Epithelial cell of esophagus (primary cell): ENCODE measurements around the gene FPR2.
"Not testable (repeated sequence)": the region's sequence is repeated elsewhere in the genome, so short reads cannot be mapped to it uniquely, and the experiment has no call there.

ENCODE experiments used
- DNase-seq: peaks from one replicate; pipeline ENCODE4 v3.0.0; 2010; ENCODE audit warnings: low read depth
- H3K4me3 ChIP-seq: 2 replicates; pipeline ENCODE4 v1.5.1; 2011; ENCODE audit warnings: mild to moderate bottlenecking, low read length, control low read depth
- TF ChIP-seq, protein P1 (sequence below): IDR thresholded peaks from 2 replicates; pipeline ENCODE4 v1.5.1; 2011; ENCODE audit warnings: low read depth, mild to moderate bottlenecking, low read length, control low read depth, inconsistent platforms; ENCODE audit not compliant: insufficient read depth; ENCODE audit errors: missing control alignments

FPR2 gene

DNA sequence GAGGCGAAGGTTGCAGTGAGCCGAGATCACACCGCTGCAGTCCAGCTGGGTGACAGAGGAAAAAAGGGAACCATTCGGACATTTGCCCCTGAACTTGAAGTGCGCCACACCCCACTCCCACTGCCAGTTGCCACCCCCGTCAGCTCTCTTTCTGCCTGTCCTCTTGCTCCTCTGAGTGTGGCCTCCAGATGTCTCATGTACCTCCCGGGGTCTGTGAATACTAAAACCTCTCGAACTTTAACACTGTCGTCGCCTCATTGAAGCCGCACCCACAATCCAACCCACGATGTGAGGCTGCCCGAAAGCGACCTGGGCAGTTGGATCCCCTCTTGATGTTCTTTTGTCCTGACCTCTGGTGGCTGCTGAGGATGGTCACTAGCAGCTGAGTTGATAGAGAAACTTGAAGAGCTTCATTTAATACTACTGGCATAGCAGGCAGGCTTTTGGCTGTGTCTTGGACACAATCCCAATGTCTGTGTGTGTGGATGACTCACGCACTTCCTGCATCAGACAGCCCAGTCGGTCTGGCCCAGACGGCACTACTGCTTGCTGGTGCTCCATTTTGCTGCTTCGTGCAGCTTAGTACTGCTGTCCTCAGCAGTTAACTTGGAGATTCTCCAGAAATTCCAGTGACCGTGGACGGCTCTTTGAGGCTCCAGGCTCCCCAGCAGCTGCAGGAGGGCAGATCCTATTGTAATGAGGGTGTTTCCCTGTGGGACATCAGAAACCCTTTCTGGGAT lies 38.2 kb downstream of the FPR2 start:
- no peak overlapping the region for H3K4me3 ChIP-seq
- DNase-seq: peak; percentile 74
- TF ChIP-seq, protein P1, sequence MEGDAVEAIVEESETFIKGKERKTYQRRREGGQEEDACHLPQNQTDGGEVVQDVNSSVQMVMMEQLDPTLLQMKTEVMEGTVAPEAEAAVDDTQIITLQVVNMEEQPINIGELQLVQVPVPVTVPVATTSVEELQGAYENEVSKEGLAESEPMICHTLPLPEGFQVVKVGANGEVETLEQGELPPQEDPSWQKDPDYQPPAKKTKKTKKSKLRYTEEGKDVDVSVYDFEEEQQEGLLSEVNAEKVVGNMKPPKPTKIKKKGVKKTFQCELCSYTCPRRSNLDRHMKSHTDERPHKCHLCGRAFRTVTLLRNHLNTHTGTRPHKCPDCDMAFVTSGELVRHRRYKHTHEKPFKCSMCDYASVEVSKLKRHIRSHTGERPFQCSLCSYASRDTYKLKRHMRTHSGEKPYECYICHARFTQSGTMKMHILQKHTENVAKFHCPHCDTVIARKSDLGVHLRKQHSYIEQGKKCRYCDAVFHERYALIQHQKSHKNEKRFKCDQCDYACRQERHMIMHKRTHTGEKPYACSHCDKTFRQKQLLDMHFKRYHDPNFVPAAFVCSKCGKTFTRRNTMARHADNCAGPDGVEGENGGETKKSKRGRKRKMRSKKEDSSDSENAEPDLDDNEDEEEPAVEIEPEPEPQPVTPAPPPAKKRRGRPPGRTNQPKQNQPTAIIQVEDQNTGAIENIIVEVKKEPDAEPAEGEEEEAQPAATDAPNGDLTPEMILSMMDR: no peak

DNA sequence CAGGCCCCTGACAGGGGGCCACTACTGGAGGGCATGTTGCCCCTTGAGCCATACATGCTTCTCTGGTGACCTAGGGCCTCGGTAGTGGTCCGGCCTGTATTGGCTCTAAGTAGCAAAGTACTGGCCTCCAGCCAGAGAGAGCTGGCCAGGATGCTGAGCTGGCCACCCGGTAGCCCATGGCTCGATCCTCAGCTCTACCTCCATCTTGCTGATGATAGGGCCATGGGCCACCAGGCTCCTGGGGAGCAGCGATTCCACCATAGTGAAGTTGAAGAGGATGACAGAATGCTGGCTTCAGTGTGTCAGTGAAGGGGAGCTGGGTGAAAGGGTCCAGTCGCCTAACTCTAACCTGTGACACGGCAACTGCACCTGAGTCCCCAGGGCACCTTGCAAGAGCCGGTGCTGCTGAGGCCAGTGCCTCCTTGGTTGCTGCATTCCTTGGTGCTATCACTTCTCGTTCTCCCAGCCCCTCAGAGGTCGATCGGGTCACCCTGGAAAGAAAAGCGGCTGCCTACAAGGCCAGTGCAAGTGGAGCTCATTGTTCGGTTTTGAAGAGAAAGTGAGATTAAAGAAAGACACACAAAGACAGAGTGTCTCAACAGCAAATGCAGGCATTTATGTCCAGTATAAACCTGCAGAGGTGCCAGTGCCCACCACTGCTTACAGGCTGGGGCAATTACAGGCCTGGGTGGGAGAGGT lies 38.9 kb downstream of the FPR2 start:
- H3K4me3 ChIP-seq: no peak overlapping the region
- DNase-seq: no peak
- TF ChIP-seq, protein P1: no peak

DNA sequence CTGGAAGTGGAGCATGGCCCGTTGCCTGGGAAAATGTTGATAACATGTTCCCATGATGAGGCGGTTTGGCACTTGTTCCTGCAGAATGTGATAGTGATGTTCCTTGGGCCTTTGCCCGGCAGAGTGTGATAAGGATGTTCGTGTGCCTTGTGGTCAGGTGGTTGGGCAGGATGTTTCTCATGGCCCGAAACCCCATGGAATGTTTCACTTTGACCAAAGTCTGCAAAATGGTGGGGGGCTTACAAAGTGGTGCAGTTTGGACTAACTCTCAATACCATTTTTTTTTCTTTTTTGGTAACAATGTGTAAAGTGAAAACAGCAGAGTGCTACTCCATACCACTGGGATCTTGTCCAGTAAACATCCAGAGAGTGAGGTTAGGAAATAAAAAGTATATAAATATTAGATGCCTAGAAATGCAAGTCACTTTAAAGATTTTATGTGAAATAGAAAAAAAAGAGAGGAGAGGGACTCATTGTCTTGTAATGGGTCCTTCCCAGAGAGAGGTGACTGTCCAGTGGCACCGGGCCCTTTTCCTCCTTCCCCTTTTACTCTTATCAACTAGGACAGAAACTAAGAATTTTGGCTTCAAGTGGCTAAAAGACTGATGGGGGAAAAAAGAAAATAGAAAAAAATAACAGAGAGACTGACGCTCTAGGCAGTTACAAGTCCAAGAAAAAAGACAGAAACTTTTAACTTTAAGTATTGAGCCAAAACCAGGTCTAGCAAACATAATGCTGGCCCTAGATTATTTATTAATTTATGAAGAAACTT lies 39.7 kb downstream of the FPR2 start:
- no peak overlapping the region for H3K4me3 ChIP-seq
- DNase-seq: no peak
- TF ChIP-seq, protein P1: no peak

DNA sequence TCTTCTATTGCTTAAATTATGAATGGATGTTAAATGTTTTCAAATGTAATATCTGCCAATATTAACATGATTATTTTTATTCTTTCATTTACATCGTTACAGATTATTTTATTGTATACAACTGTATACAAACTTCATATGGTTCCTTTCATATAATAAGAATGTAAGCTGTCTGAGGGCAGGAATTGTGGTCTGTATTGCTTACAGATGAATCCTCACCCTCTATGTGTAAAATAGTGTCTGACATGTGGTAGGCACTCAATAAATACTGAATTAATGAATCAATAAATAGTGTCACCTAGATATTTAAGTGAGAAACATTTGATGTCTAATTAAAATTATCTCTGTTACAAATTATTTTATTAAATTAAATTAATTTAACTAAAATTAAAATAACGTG lies 41.8 kb downstream of the FPR2 start:
- no peak for DNase-seq
- H3K4me3 ChIP-seq: no peak overlapping the region
- TF ChIP-seq, protein P1: no peak

DNA sequence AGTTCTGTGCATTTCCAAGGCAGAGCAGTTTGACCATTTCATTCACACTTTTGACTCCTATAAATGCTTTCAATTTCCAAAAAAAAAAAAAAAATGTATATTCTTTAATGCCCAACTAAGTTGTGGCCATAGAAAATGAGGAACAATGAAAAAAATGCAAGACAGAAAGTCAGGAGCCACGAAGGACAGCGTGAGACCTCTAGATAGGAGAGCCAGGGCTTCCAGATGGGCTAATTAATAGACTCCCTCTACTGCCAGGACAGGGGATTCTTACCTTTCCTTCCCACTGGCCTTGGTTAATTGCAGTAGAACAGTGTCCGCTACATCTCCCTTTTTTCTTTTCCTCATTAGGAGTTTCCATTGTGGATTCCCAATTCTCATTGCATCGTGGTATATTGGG lies 42.5 kb downstream of the FPR2 start:
- no peak for DNase-seq
- no peak overlapping the region for H3K4me3 ChIP-seq
- TF ChIP-seq, protein P1: no peak

DNA sequence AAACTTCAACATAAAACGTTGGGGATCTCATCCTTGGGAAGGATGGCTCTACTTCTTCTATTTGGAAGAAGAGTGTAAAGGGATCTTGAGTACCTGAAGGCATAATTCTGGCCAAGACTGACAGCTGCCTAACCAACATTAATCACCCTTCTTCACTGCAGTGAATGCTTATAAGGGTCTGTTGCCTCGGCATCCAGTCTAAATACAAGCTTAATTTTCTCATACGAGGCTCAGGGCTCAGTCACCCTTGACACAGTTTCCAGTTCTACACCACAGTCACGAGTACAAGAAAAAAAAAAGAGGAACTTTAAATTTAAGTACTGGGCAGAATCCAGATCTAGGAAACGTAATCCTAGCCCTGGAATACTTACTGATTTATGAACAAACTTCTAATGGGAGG lies 43.0 kb downstream of the FPR2 start:
- H3K4me3 ChIP-seq: no peak overlapping the region
- DNase-seq: no peak
- TF ChIP-seq, protein P1: no peak

DNA sequence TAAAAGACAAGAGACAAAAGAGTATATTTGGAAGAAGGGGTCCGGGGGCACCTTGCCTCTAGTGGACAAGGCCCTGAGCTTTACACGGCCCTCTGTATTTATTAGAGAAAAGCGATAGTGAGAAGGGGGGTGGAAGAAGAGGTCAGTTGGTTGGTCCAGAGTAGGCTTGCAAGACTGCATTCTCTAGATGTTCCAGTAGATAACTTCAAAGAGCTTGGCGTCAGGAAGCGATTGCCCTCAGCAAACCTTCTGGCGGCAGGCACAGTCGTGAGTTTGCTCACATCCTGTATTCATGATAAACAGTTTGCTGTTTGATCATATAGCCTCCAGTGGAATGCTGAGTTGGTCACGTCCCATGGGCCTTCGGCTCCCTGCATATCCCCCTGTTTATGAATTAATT lies 43.8 kb downstream of the FPR2 start:
- H3K4me3 ChIP-seq, DNase-seq: not testable (repeated sequence)

DNA sequence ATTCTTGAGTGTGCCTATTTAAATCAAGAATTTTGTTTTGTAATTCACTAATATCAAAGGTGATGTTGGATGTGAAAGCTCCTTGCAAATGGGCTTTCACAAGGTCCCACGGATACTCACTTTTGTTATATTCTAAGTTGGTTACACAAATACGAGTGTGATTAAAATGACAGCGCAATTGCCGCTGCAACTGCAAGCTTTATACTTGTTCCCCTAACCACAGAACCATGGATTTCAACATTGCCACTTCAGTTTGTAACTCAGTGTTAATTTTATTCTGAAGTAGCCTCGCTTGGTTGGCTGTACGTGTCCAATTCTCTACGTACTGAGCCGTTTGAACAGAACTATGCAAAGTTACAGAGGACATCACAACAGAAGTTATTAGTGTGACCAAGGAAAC lies 44.4 kb downstream of the FPR2 start:
- H3K4me3 ChIP-seq, DNase-seq: not testable (repeated sequence)

DNA sequence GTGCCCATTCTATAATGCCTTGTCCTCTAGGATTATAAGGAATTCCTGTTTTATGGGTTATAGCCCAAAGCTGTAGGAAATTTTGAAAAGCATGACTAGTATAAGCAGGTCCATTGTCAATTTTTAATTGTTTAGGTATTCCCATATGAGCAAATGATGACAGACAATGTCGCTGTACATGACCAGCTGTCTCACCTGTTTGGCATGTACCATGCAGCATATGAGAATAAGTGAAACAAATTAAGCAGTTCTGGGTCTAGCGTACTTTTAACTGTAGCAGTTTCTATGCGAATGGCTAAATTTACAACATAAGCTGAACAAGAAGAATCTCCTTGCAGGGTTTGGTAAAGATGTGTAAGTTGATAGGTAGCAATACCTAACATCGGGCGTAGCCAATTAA lies 45.6 kb downstream of the FPR2 start:
- not testable (repeated sequence) for DNase-seq, H3K4me3 ChIP-seq
